K562 (cell line): ENCODE data around the gene TOX2. TPM values are rescaled to one million over a fixed set of nuclear protein-coding genes. Genes with fewer than 3 reads are reported as not detected.

Experiments
- BRD4 ChIP-seq: fragments of 200-600 bp; sonication (generic); IDR thresholded peaks from 2 replicates; pipeline ENCODE4 v1.6.1; 2017; ENCODE audit warnings: inconsistent platforms
- CBFA2T2 ChIP-seq: fragments of 450-650 bp; conservative IDR thresholded peaks from 2 replicates; pipeline ENCODE4 v1.6.1; 2017; ENCODE audit warnings: mild to moderate bottlenecking
- CC2D1A ChIP-seq: fragments of 450-650 bp; IDR thresholded peaks from 2 replicates; pipeline ENCODE4 v1.6.1; 2017; ENCODE audit warnings: mild to moderate bottlenecking
- CEBPB ChIP-seq: fragments of 450-650 bp; IDR thresholded peaks from 2 replicates; pipeline ENCODE4 v1.6.1; 2016; ENCODE audit warnings: missing genetic modification characterization, missing compliant biosample characterization
- HDAC6 ChIP-seq: IDR thresholded peaks from 2 replicates; pipeline ENCODE4 v1.6.1; 2012; ENCODE audit warnings: low read depth, mild to moderate bottlenecking, control low read depth, inconsistent platforms, low read length, moderate library complexity
- HIVEP1 ChIP-seq: fragments of 250-450 bp; sonication (Bioruptor Pico); IDR thresholded peaks from 2 replicates; pipeline ENCODE4 v1.4.0; 2020; ENCODE audit warnings: mild to moderate bottlenecking
- HNRNPK ChIP-seq: fragments of 200-400 bp; formaldehyde crosslinking; IDR thresholded peaks from one replicate; pipeline ENCODE4 v1.6.1; 2018; ENCODE audit warnings: mild to moderate bottlenecking, low read depth, low read length; ENCODE audit not compliant: poor library complexity, severe bottlenecking
- MAZ ChIP-seq, 2 experiments: fragments of 450-650 bp in 1 of 2; sonication (generic) in 1 of 2; formaldehyde crosslinking; IDR thresholded peaks in 1 of 2; conservative IDR thresholded peaks in 1 of 2; 2 replicates each; pipeline versions ENCODE4 v1.4.0 to v1.5.0; 2020; ENCODE audit warnings: mild to moderate bottlenecking in 1 of 2, missing genetic modification reagents in 1 of 2
- NBN ChIP-seq: fragments of 450-650 bp; IDR thresholded peaks from 2 replicates; pipeline ENCODE4 v1.6.1; 2016; ENCODE audit warnings: low read depth, mild to moderate bottlenecking
- NFYB ChIP-seq: IDR thresholded peaks from 2 replicates; pipeline ENCODE4 v1.6.1; 2011; ENCODE audit warnings: mild to moderate bottlenecking, moderate library complexity; ENCODE audit not compliant: insufficient read length; ENCODE audit errors: extremely low read depth
- PHF8 ChIP-seq: fragments of 200-600 bp; sonication (generic); IDR thresholded peaks from 2 replicates; pipeline ENCODE4 v1.6.1; 2012; ENCODE audit warnings: mixed run types, mild to moderate bottlenecking, inconsistent platforms, low read length, moderate library complexity, borderline replicate concordance
- POLR3G ChIP-seq: IDR thresholded peaks from 2 replicates; pipeline ENCODE4 v1.6.1; 2011; ENCODE audit not compliant: insufficient read length, insufficient replicate concordance; ENCODE audit errors: extremely low read depth
- SMARCA5 ChIP-seq: fragments of 450-650 bp; IDR thresholded peaks from 2 replicates; pipeline ENCODE4 v1.6.1; 2016
- SMARCB1 ChIP-seq: IDR thresholded peaks from 2 replicates; pipeline ENCODE4 v1.6.1; 2011; ENCODE audit warnings: improper control_type of control experiment, low read depth; ENCODE audit not compliant: insufficient read length
- SP2 ChIP-seq: IDR thresholded peaks from 2 replicates; pipeline ENCODE4 v1.6.1; 2011; ENCODE audit warnings: mild to moderate bottlenecking, low read depth, low read length, moderate library complexity; ENCODE audit not compliant: poor library complexity, severe bottlenecking; ENCODE audit errors: extremely low read depth
- SPI1 ChIP-seq: IDR thresholded peaks from 2 replicates; pipeline ENCODE4 v1.6.1; 2011; ENCODE audit warnings: low read depth, low read length, control low read depth, borderline replicate concordance
- ZC3H4 ChIP-seq: sonication (generic); formaldehyde crosslinking; IDR thresholded peaks from 2 replicates; pipeline ENCODE4 v1.9.0; 2021; ENCODE audit warnings: missing genetic modification reagents, borderline replicate concordance
- ZFP1 ChIP-seq: fragments of 450-650 bp; formaldehyde crosslinking; IDR thresholded peaks from 2 replicates; pipeline ENCODE4 v1.4.0; 2020; ENCODE audit warnings: mild to moderate bottlenecking, mixed read lengths
- ZNF766 ChIP-seq: fragments of 200-800 bp; sonication (Bioruptor generic); conservative IDR thresholded peaks from 2 replicates; pipeline ENCODE4 v1.6.1; 2016; ENCODE audit warnings: missing genetic modification characterization, missing compliant biosample characterization
- polyA plus RNA-seq, 8 experiments: library from polyadenylated mRNA; depleted of rRNA in 4 of 8; stranded (reverse) in 5 of 8; unstranded in 3 of 8; fragments of >200 nt; fragmentation: Nextera tagmentation in 2 of 8; fragmentation: Illumina TruSeq in 1 of 8; extraction: Ambion mirVana in 2 of 8; extraction: Trizol in 1 of 8; gene quantifications; 2 replicates each; pipeline versions ENCODE4 v1.2.1 to v1.2.3, GENCODE V29; 2011 to 2014; ENCODE audit warnings: inconsistent platforms in 1 of 8, missing spikeins in 1 of 8
- total RNA-seq, 7 experiments: library from RNA; depleted of rRNA in 6 of 7; stranded (reverse); fragments of >200 nt in 6 of 7; fragmentation: Illumina TruSeq in 2 of 7; extraction: Trizol in 2 of 7; gene quantifications; 2 replicates each; pipeline versions ENCODE4 v1.2.1 to v1.2.3, GENCODE V29; 2011 to 2021; ENCODE audit warnings: low replicate concordance in 1 of 7
- TF ChIP-seq, protein P1 (sequence below): sonication (generic); formaldehyde crosslinking; IDR thresholded peaks from 2 replicates; pipeline ENCODE4 v1.8.0; 2022; ENCODE audit warnings: mild to moderate bottlenecking, missing genetic modification reagents
- TF ChIP-seq, protein P2 (sequence below): fragments of 450-650 bp; formaldehyde crosslinking; IDR thresholded peaks from 2 replicates; pipeline ENCODE4 v1.4.0; 2022; ENCODE audit warnings: missing genetic modification characterization
- TF ChIP-seq, protein P3 (sequence below): sonication (generic); formaldehyde crosslinking; IDR thresholded peaks from 2 replicates; pipeline ENCODE4 v1.8.0; 2022; ENCODE audit warnings: mild to moderate bottlenecking, missing genetic modification reagents, borderline replicate concordance
- TF ChIP-seq, protein P4 (sequence below): IDR thresholded peaks from 2 replicates; pipeline ENCODE4 v1.6.1; 2012; ENCODE audit warnings: low read depth, low read length, improper control_type of control experiment, borderline replicate concordance

The TOX2 gene
- total and polyA plus RNA-seq, 9 of the 15 experiments (the other 6 are each of a cell fraction or from before 2014, with no cell fraction given), result not detected

DNA sequence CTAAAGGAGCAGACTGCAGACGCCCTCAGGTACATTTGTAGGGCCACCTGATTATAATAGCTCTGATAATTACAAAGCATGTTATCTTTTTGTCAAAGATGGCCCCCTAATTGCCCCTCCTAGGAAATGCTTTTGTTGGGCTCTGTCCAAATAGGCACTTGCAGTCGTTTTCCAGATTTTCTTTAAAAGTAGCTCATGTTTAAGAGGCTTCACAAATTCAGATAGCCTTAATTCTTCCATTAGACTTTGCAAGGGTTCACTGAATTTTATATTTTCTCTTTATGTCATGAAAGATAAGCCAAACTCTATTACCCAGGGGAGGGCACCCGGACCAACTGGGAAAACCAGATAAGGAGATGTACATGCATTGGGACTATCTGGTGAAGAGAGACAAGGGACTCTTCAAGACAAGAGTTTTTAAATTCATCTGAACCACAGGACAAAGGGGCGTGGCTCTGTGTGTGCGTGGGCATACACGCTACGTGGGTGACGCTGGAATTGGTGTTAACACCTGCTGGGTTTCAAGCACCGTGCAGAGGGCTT is 95.6 kb downstream of the TOX2 start (continued):
- TF ChIP-seq, protein P1, sequence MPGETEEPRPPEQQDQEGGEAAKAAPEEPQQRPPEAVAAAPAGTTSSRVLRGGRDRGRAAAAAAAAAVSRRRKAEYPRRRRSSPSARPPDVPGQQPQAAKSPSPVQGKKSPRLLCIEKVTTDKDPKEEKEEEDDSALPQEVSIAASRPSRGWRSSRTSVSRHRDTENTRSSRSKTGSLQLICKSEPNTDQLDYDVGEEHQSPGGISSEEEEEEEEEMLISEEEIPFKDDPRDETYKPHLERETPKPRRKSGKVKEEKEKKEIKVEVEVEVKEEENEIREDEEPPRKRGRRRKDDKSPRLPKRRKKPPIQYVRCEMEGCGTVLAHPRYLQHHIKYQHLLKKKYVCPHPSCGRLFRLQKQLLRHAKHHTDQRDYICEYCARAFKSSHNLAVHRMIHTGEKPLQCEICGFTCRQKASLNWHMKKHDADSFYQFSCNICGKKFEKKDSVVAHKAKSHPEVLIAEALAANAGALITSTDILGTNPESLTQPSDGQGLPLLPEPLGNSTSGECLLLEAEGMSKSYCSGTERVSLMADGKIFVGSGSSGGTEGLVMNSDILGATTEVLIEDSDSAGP (CRISPR knock-in tag), result no peak
- TF ChIP-seq SMARCA5 (no peak), SPI1 (no peak), NFYB (no peak), POLR3G (no peak), CBFA2T2 (peak; percentile 91), ZFP1 (CRISPR knock-in tag) (no peak), ZC3H4 (CRISPR knock-in tag) (no peak), ZNF766 (CRISPR knock-in tag) (peak; percentile 89), CEBPB (tag) (no peak), BRD4 (no peak), HIVEP1 (CRISPR knock-in tag) (no peak), PHF8 (no peak), SMARCB1 (no peak), HNRNPK (no peak), HDAC6 (no peak), NBN (no peak), SP2 (no peak), CC2D1A (peak; percentile 81), MAZ (CRISPR knock-in tag; conservative IDR thresholded peaks at IDR 0.05 in 1 of 2, IDR thresholded peaks at IDR 0.05 in 1 of 2) (peak; percentile 21 to 22; a peak in 3 of 4 replicates)
- TF ChIP-seq, protein P2, sequence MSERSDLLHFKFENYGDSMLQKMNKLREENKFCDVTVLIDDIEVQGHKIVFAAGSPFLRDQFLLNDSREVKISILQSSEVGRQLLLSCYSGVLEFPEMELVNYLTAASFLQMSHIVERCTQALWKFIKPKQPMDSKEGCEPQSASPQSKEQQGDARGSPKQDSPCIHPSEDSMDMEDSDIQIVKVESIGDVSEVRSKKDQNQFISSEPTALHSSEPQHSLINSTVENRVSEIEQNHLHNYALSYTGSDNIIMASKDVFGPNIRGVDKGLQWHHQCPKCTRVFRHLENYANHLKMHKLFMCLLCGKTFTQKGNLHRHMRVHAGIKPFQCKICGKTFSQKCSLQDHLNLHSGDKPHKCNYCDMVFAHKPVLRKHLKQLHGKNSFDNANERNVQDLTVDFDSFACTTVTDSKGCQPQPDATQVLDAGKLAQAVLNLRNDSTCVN (CRISPR knock-in tag), result no peak
- TF ChIP-seq, protein P3, sequence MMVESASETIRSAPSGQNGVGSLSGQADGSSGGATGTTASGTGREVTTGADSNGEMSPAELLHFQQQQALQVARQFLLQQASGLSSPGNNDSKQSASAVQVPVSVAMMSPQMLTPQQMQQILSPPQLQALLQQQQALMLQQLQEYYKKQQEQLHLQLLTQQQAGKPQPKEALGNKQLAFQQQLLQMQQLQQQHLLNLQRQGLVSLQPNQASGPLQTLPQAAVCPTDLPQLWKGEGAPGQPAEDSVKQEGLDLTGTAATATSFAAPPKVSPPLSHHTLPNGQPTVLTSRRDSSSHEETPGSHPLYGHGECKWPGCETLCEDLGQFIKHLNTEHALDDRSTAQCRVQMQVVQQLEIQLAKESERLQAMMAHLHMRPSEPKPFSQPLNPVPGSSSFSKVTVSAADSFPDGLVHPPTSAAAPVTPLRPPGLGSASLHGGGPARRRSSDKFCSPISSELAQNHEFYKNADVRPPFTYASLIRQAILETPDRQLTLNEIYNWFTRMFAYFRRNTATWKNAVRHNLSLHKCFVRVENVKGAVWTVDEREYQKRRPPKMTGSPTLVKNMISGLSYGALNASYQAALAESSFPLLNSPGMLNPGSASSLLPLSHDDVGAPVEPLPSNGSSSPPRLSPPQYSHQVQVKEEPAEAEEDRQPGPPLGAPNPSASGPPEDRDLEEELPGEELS, result no peak
- TF ChIP-seq, protein P4, sequence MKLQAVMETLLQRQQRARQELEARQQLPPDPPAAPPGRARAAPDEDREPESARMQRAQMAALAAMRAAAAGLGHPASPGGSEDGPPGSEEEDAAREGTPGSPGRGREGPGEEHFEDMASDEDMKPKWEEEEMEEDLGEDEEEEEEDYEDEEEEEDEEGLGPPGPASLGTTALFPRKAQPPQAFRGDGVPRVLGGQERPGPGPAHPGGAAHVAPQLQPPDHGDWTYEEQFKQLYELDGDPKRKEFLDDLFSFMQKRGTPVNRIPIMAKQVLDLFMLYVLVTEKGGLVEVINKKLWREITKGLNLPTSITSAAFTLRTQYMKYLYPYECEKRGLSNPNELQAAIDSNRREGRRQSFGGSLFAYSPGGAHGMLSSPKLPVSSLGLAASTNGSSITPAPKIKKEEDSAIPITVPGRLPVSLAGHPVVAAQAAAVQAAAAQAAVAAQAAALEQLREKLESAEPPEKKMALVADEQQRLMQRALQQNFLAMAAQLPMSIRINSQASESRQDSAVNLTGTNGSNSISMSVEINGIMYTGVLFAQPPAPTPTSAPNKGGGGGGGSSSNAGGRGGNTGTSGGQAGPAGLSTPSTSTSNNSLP, result peak; percentile 68
